HepG2 (cell line): Measurements from ENCODE around the gene CTNND2. TPM values are rescaled to one million over a fixed set of nuclear protein-coding genes. Genes with fewer than 3 reads are reported as not detected.

Experiments
- ATAC-seq: fragments of 200-7000 bp; cut with Tn5 transposase; 3 replicates; pipeline ENCODE4 v1.9.1; 2020; ENCODE audit warnings: mild to moderate bottlenecking, moderate library complexity
- BruUV-seq: library from RNA; stranded (reverse); fragments of 400-500 nt; replicated peaks from 2 replicates; lab custom pipeline; 2021; lab: Mats Ljungman, UMichigan
- CTCF ChIA-PET: fragments of 300-600 bp; formaldehyde crosslinking; extraction: SDS; loops from one replicate; lab custom pipeline; 2021; ENCODE audit warnings: low total read pairs, inconsistent platforms, low intra/inter-chr PET ratio; lab: Yijun Ruan, JAX
- POLR2A ChIA-PET: fragments of 350-600 bp; sonication (Branson Sonifier 250); formaldehyde crosslinking; loops from one replicate; lab custom pipeline; 2020; ENCODE audit warnings: antibody characterized with exemption, inconsistent platforms; lab: Yijun Ruan, JAX
- DNase-seq: peaks from one replicate; pipeline ENCODE4 v3.0.0-alpha.2; 2015; ENCODE audit warnings: low spot score
- FAIRE-seq: peaks from 3 replicates; lab custom pipeline; 2011; peaks lifted over from hg19 to GRCh38; lab: Jason Lieb, UNC
- H2AFZ ChIP-seq: one replicate; pipeline ENCODE4 v1.6.1; 2011; ENCODE audit warnings: low read length, inconsistent platforms
- H3K27ac ChIP-seq: fragments of 300-600 bp; 3 replicates; pipeline ENCODE4 v1.8.0; 2011; ENCODE audit warnings: mixed run types, mild to moderate bottlenecking, mixed read lengths, low read length, inconsistent platforms; ENCODE audit not compliant: insufficient read depth; ENCODE audit errors: extremely low read length
- H3K27me3 ChIP-seq, 2 experiments: fragments of 200-600 bp in 1 of 2; 2 replicates in 1 of 2; 3 replicates in 1 of 2; pipeline versions ENCODE4 v1.6.0 to v1.8.0; 2011; ENCODE audit warnings: low read length in 2 of 2, mild to moderate bottlenecking in 2 of 2, moderate library complexity in 2 of 2, inconsistent platforms in 1 of 2; ENCODE audit not compliant: insufficient read depth in 2 of 2, control insufficient read depth in 1 of 2
- H3K36me3 ChIP-seq, 2 experiments: fragments of 200-600 bp in 1 of 2; replicated peaks in 1 of 2; 2 replicates in 1 of 2; 3 replicates in 1 of 2; pipeline versions ENCODE4 v1.5.1 to v1.8.0; 2011; ENCODE audit warnings: low read length in 2 of 2, inconsistent platforms in 1 of 2; ENCODE audit not compliant: insufficient read depth in 2 of 2, control insufficient read depth in 1 of 2
- H3K4me1 ChIP-seq: 2 replicates; pipeline ENCODE4 v1.5.1; 2012; ENCODE audit warnings: low read length, inconsistent platforms; ENCODE audit not compliant: insufficient read depth
- H3K4me2 ChIP-seq: 2 replicates; pipeline ENCODE4 v1.6.0; 2011; ENCODE audit warnings: low read depth, low read length, inconsistent platforms
- H3K4me3 ChIP-seq, 3 experiments: fragments of 200-600 bp in 1 of 3; sonication (generic), shearing (Covaris generic) in 1 of 3; replicated peaks in 1 of 3; 2 replicates each; pipeline ENCODE4 v1.5.1; 2011 to 2016; ENCODE audit warnings: low read length in 3 of 3, inconsistent platforms in 2 of 3, low read depth in 2 of 3, mild to moderate bottlenecking in 2 of 3, control low read depth in 1 of 3, mixed read lengths in 1 of 3; ENCODE audit not compliant: insufficient read depth in 1 of 3
- H3K79me2 ChIP-seq: one replicate; pipeline ENCODE4 v1.6.1; 2011; ENCODE audit warnings: low read length, inconsistent platforms; ENCODE audit not compliant: insufficient read depth
- H3K9ac ChIP-seq: 2 replicates; pipeline ENCODE4 v1.6.0; 2011; ENCODE audit warnings: mild to moderate bottlenecking, low read depth, low read length, inconsistent platforms; ENCODE audit not compliant: insufficient read depth
- H3K9me3 ChIP-seq: 2 replicates; pipeline ENCODE4 v1.5.1; 2012; ENCODE audit warnings: mild to moderate bottlenecking, low read length
- H4K20me1 ChIP-seq: 2 replicates; pipeline ENCODE4 v1.6.0; 2011; ENCODE audit warnings: inconsistent platforms, mild to moderate bottlenecking, low read length, moderate library complexity; ENCODE audit not compliant: insufficient read depth
- ESRRA ChIP-seq: sonication (generic); formaldehyde crosslinking; IDR thresholded peaks from 2 replicates; pipeline ENCODE4 v1.5.1; 2020; ENCODE audit warnings: mild to moderate bottlenecking, low read depth, missing genetic modification reagents
- IRF1 ChIP-seq: sonication (generic); formaldehyde crosslinking; IDR thresholded peaks from 2 replicates; pipeline ENCODE4 v1.4.0; 2020; ENCODE audit warnings: low read depth, mild to moderate bottlenecking, missing genetic modification reagents
- KLF16 ChIP-seq, 2 experiments: sonication (generic) in 1 of 2; formaldehyde crosslinking in 1 of 2; IDR thresholded peaks; 2 replicates each; pipeline versions ENCODE4 v1.6.1 to v1.8.0; 2016 to 2023; ENCODE audit warnings: missing genetic modification reagents in 2 of 2, missing compliant biosample characterization in 1 of 2
- NCOR1 ChIP-seq: fragments of 200-600 bp; sonication (generic); IDR thresholded peaks from 2 replicates; pipeline ENCODE4 v1.7.0; 2017; ENCODE audit warnings: antibody characterized with exemption, low read length, borderline replicate concordance
- NFYC ChIP-seq: IDR thresholded peaks from 2 replicates; pipeline ENCODE4 v1.6.1; 2016; ENCODE audit warnings: missing genetic modification reagents, missing compliant biosample characterization
- RARG ChIP-seq: sonication (generic); formaldehyde crosslinking; IDR thresholded peaks from 2 replicates; pipeline ENCODE4 v1.4.0; 2020; ENCODE audit warnings: low read depth, mild to moderate bottlenecking, missing genetic modification reagents
- RXRA ChIP-seq: sonication (generic); formaldehyde crosslinking; IDR thresholded peaks from 2 replicates; pipeline ENCODE4 v1.5.1; 2020; ENCODE audit warnings: missing genetic modification reagents
- SRSF4 ChIP-seq: fragments of 200-400 bp; formaldehyde crosslinking; IDR thresholded peaks from one replicate; pipeline ENCODE4 v1.6.1; 2018; ENCODE audit warnings: mild to moderate bottlenecking, low read depth, low read length, moderate library complexity; ENCODE audit not compliant: poor library complexity, severe bottlenecking
- TCF7 ChIP-seq: sonication (generic); IDR thresholded peaks from 2 replicates; pipeline ENCODE4 v1.6.1; 2016; ENCODE audit warnings: antibody characterized with exemption, low read depth
- THAP7 ChIP-seq: sonication (generic); formaldehyde crosslinking; IDR thresholded peaks from 2 replicates; pipeline ENCODE4 v1.8.1; 2023; ENCODE audit warnings: mild to moderate bottlenecking, missing genetic modification reagents
- TRIM22 ChIP-seq: fragments of 450-650 bp; IDR thresholded peaks from 2 replicates; pipeline ENCODE4 v1.6.1; 2017
- USF2 ChIP-seq, 2 experiments: sonication (generic) in 1 of 2; formaldehyde crosslinking in 1 of 2; IDR thresholded peaks; 2 replicates each; pipeline versions ENCODE4 v1.5.1 to v1.6.1; 2011 to 2020; ENCODE audit warnings: borderline replicate concordance in 1 of 2, low read depth in 1 of 2, low read length in 1 of 2, mild to moderate bottlenecking in 1 of 2, missing genetic modification reagents in 1 of 2, moderate library complexity in 1 of 2
- ZNF616 ChIP-seq: sonication (generic); formaldehyde crosslinking; IDR thresholded peaks from 2 replicates; pipeline ENCODE4 v1.5.0; 2020; ENCODE audit warnings: low read depth, mild to moderate bottlenecking, missing genetic modification reagents
- ZNF710 ChIP-seq: sonication (generic); formaldehyde crosslinking; IDR thresholded peaks from 2 replicates; pipeline ENCODE4 v1.5.0; 2020; ENCODE audit warnings: mild to moderate bottlenecking, missing genetic modification reagents, borderline replicate concordance
- WGBS: methylation state at CpG from one replicate; pipeline ENCODE4 v1.1.6; 2017; ENCODE audit warnings: low lambda C conversion rate; 5-methylcytosine and 5-hydroxymethylcytosine counted together
- in situ Hi-C: cut with HindIII; loops from 2 replicates; pipeline ENCODE4 v1.10.0; 2017; ENCODE audit warnings: low pct_unique_long_range_greater_than_20kb; ENCODE audit not compliant: extremely low pct_ligation_motif_present
- intact Hi-C: fragments of 100-400 bp; cut with micrococcal nuclease; formaldehyde crosslinking; loops from one replicate; pipeline ENCODE4 v1.10.0; 2022; ENCODE audit not compliant: unreplicated experiment
- polyA plus RNA-seq, 8 experiments: library from polyadenylated mRNA; depleted of rRNA in 3 of 8; stranded (reverse) in 7 of 8; unstranded in 1 of 8; fragments of >200 nt; fragmentation: Illumina TruSeq in 4 of 8; extraction: Trizol in 4 of 8; gene quantifications; 2 replicates each; pipeline versions ENCODE4 v1.2.1 to v1.2.3, GENCODE V29; 2011 to 2016; ENCODE audit warnings: low read depth in 4 of 8, missing spikeins in 1 of 8, mixed read lengths in 1 of 8; ENCODE audit not compliant: insufficient read depth in 1 of 8
- total RNA-seq, 5 experiments: library from RNA; depleted of rRNA; stranded (reverse); fragments of >200 nt; fragmentation: Illumina TruSeq; extraction: Trizol; gene quantifications; 2 replicates each; pipeline ENCODE4 v1.2.3, GENCODE V29; 2016; ENCODE audit warnings: low read depth in 1 of 5

CTNND2 gene
- total and polyA plus RNA-seq, 2 of the 13 experiments (the other 11 are each of a cell fraction or from before 2014, with no cell fraction given) = not detected

- TF ChIP-seq TRIM22 (no peak), ESRRA (CRISPR knock-in tag) (no peak), RXRA (no peak), RARG (no peak), ZNF616 (CRISPR knock-in tag) (no peak)
Measured at GRCh38 chr5:10994091-10994986, 909.9 kb downstream of the CTNND2 start (continued).

GRCh38 chr5:10990634-10991033 lies 913.6 kb downstream of the CTNND2 start:
- H3K36me3 ChIP-seq = no peaks in the 10 kb centered on the region
- no peaks in the 10 kb centered on the region for H3K4me1 ChIP-seq
- ATAC-seq (no peak), DNase-seq (no peak), FAIRE-seq (no peak)
- no peaks in the 10 kb centered on the region for H4K20me1 ChIP-seq
- no peaks in the 10 kb centered on the region for H3K79me2 ChIP-seq
- no peak overlapping the region for H3K4me3 ChIP-seq
- H3K9me3 ChIP-seq = no peaks in the 10 kb centered on the region
- H3K27ac ChIP-seq = no peak overlapping the region
- POLR2A ChIA-PET = no interaction called here
- H3K27me3 ChIP-seq = peaks cover 1 to 5% of the 10 kb centered on the region in 2 experiments; a peak in 3 of 5 replicates
- H2AFZ ChIP-seq = no peak overlapping the region
- in situ Hi-C loops = no loop called here
- intact Hi-C loops = no loop called here
- no peak overlapping the region for H3K4me2 ChIP-seq
- WGBS = 74% methylated on average over 9 of the region's 9 CpGs
- CTCF ChIA-PET = no interaction called here
- no peak overlapping the region for H3K9ac ChIP-seq
- BruUV-seq = no TSS peak
- no peak for TF ChIP-seq KLF16 (CRISPR knock-in tag; IDR thresholded peaks at IDR 0.05)
- TF ChIP-seq ZNF616 (CRISPR knock-in tag) = no peak
- no peak for TF ChIP-seq NCOR1
- no peak for TF ChIP-seq ZNF710 (CRISPR knock-in tag)
- no peak for TF ChIP-seq THAP7 (CRISPR knock-in tag)
- no peak for TF ChIP-seq TCF7
- TF ChIP-seq USF2 (IDR thresholded peaks at IDR 0.05; ENCODE audit: low read depth, low read length) = no peak
- no peak for TF ChIP-seq USF2 (CRISPR knock-in tag; IDR thresholded peaks at IDR 0.05; ENCODE audit: borderline replicate concordance)
- no peak for TF ChIP-seq NFYC (CRISPR knock-in tag)
- no peak for TF ChIP-seq IRF1 (CRISPR knock-in tag)
- no peak for TF ChIP-seq SRSF4
